HCT116 (cell line): ENCODE results near the gene FAM168B. TPM values are rescaled to one million over a fixed set of nuclear protein-coding genes. Genes with fewer than 3 reads are reported as not detected.

Source experiments
- ATAC-seq: fragments of 200-7000 bp; cut with Tn5 transposase; 2 replicates; pipeline ENCODE4 v1.9.1; 2020; ENCODE audit warnings: mild to moderate bottlenecking, moderate library complexity
- BruUV-seq: library from RNA; stranded (reverse); fragments of 400-500 nt; replicated peaks from 2 replicates; lab custom pipeline; 2021; lab: Mats Ljungman, UMichigan
- CTCF ChIA-PET: fragments of 300-600 bp; sonication (Branson Sonifier 250); formaldehyde crosslinking; loops from one replicate; lab custom pipeline; 2021; ENCODE audit warnings: antibody characterized with exemption; lab: Charles Lee
- POLR2A ChIA-PET: fragments of 300-600, 350-600 bp; sonication (Branson Sonifier 250); formaldehyde crosslinking; loops from one replicate; lab custom pipeline; 2021; ENCODE audit warnings: antibody characterized with exemption; lab: Charles Lee
- RAD21 ChIA-PET, 2 experiments: fragments of 300-600 bp; sonication (Branson Sonifier 250); formaldehyde crosslinking; loops; one replicate each; lab custom pipeline; 2023; ENCODE audit warnings: low total read pairs in 2 of 2; ENCODE audit not compliant: uncharacterized antibody in 2 of 2, unreplicated experiment in 2 of 2, low non-redundant PET in 1 of 2; lab: Charles Lee
- DNase-seq: peaks from one replicate; pipeline ENCODE4 v3.0.0-alpha.2; 2010; ENCODE audit warnings: low read depth, low spot score
- H2AFZ ChIP-seq: fragments of 200-600 bp; shearing (Covaris generic), sonication (generic); 2 replicates; pipeline ENCODE4 v1.6.1; 2017; ENCODE audit warnings: low read depth, mixed run types, mixed read lengths, antibody characterized with exemption, low read length; ENCODE audit not compliant: poor library complexity, severe bottlenecking
- H3K27ac ChIP-seq: 2 replicates; pipeline ENCODE4 v1.5.1; 2012; ENCODE audit warnings: low read depth, low read length
- H3K27me3 ChIP-seq: fragments of 200-600 bp; sonication (generic); 2 replicates; pipeline ENCODE4 v1.6.1; 2016; ENCODE audit warnings: mixed run types, low read length, mixed read lengths; ENCODE audit not compliant: insufficient read depth
- H3K36me3 ChIP-seq, 2 experiments: fragments of 200-500 bp in 1 of 2; fragments of 200-600 bp in 1 of 2; sonication (Bioruptor generic) in 1 of 2; sonication (generic) in 1 of 2; 2 replicates each; pipeline versions ENCODE4 v1.5.1 to v1.6.1; 2014 to 2016; ENCODE audit warnings: low read length in 2 of 2, inconsistent platforms in 1 of 2, mixed read lengths in 1 of 2, mixed run types in 1 of 2; ENCODE audit not compliant: insufficient read depth in 2 of 2, control insufficient read depth in 1 of 2
- H3K4me1 ChIP-seq, 2 experiments: fragments of 200-600 bp in 1 of 2; sonication (generic) in 1 of 2; 2 replicates each; pipeline versions ENCODE4 v1.5.1 to v1.6.1; 2012 to 2017; ENCODE audit warnings: low read length in 2 of 2, inconsistent platforms in 1 of 2, mild to moderate bottlenecking in 1 of 2, mixed read lengths in 1 of 2, mixed run types in 1 of 2, moderate library complexity in 1 of 2; ENCODE audit not compliant: insufficient read depth in 2 of 2, control insufficient read depth in 1 of 2
- H3K4me2 ChIP-seq: fragments of 200-600 bp; sonication (generic); 2 replicates; pipeline ENCODE4 v1.6.1; 2017; ENCODE audit warnings: mixed run types, low read length, mixed read lengths
- H3K4me3 ChIP-seq, 2 experiments: fragments of 200-600 bp in 1 of 2; sonication (generic) in 1 of 2; replicated peaks in 1 of 2; 2 replicates each; pipeline ENCODE4 v1.5.1; 2011 to 2016; ENCODE audit warnings: low read length in 2 of 2, control low read depth in 1 of 2, low read depth in 1 of 2, mild to moderate bottlenecking in 1 of 2, mixed read lengths in 1 of 2, mixed run types in 1 of 2
- H3K79me2 ChIP-seq: fragments of 200-600 bp; sonication (generic); 2 replicates; pipeline ENCODE4 v1.6.1; 2017; ENCODE audit warnings: mild to moderate bottlenecking, mixed run types, low read length, moderate library complexity, mixed read lengths; ENCODE audit not compliant: insufficient read depth
- H3K9ac ChIP-seq: fragments of 200-600 bp; sonication (generic); 2 replicates; pipeline ENCODE4 v1.6.1; 2016; ENCODE audit warnings: low read length, mixed read lengths
- H3K9me2 ChIP-seq: fragments of 200-600 bp; sonication (generic), shearing (Covaris generic); 2 replicates; pipeline ENCODE4 v1.6.1; 2017; ENCODE audit warnings: mixed run types, mild to moderate bottlenecking, moderate library complexity; ENCODE audit not compliant: insufficient read depth
- H3K9me3 ChIP-seq, 2 experiments: fragments of 200-500 bp in 1 of 2; fragments of 200-600 bp in 1 of 2; sonication (Bioruptor generic) in 1 of 2; sonication (generic) in 1 of 2; 2 replicates each; pipeline ENCODE4 v1.6.1; 2014 to 2017; ENCODE audit warnings: low read length in 2 of 2, mixed read lengths in 2 of 2, inconsistent platforms in 1 of 2, low read depth in 1 of 2, mild to moderate bottlenecking in 1 of 2, mixed run types in 1 of 2, moderate library complexity in 1 of 2; ENCODE audit not compliant: control insufficient read depth in 1 of 2, insufficient read depth in 1 of 2
- H4K20me1 ChIP-seq: fragments of 200-600 bp; sonication (generic), shearing (Covaris generic); 2 replicates; pipeline ENCODE4 v1.6.1; 2017; ENCODE audit warnings: mixed run types, mild to moderate bottlenecking, moderate library complexity; ENCODE audit not compliant: insufficient read depth
- ATF3 ChIP-seq: IDR thresholded peaks from 2 replicates; pipeline ENCODE4 v1.6.1; 2012
- CEBPB ChIP-seq: IDR thresholded peaks from 2 replicates; pipeline ENCODE4 v1.6.1; 2012; ENCODE audit warnings: low read depth
- CTCF ChIP-seq, 3 experiments: fragments of 200-600 bp in 1 of 3; sonication (generic) in 1 of 3; IDR thresholded peaks in 2 of 3; conservative IDR thresholded peaks in 1 of 3; 2 replicates each; pipeline ENCODE4 v1.5.1; 2012 to 2017; ENCODE audit warnings: low read depth in 2 of 3, low read length in 2 of 3, antibody characterized with exemption in 1 of 3, borderline replicate concordance in 1 of 3, control low read depth in 1 of 3, mild to moderate bottlenecking in 1 of 3, mixed read lengths in 1 of 3, mixed run types in 1 of 3, moderate library complexity in 1 of 3; ENCODE audit not compliant: insufficient read depth in 1 of 3
- EGR1 ChIP-seq: IDR thresholded peaks from 2 replicates; pipeline ENCODE4 v1.6.1; 2012; ENCODE audit warnings: low read depth
- ELF1 ChIP-seq: IDR thresholded peaks from 2 replicates; pipeline ENCODE4 v1.6.1; 2012; ENCODE audit warnings: low read depth, borderline replicate concordance
- EZH2 ChIP-seq: fragments of 200-600 bp; sonication (generic); IDR thresholded peaks from 2 replicates; pipeline ENCODE4 v1.6.1; 2017; ENCODE audit warnings: antibody characterized with exemption, mixed run types
- EZH2phosphoT487 ChIP-seq: fragments of 200-600 bp; IDR thresholded peaks from 2 replicates; pipeline ENCODE4 v1.6.1; 2018; ENCODE audit warnings: antibody characterized with exemption, borderline replicate concordance
- FOSL1 ChIP-seq: IDR thresholded peaks from 2 replicates; pipeline ENCODE4 v1.6.1; 2012; ENCODE audit warnings: low read depth
- JUND ChIP-seq: IDR thresholded peaks from 2 replicates; pipeline ENCODE4 v1.6.1; 2012
- MAX ChIP-seq: IDR thresholded peaks from 2 replicates; pipeline ENCODE4 v1.6.1; 2012
- POLR2A ChIP-seq: IDR thresholded peaks from 2 replicates; pipeline ENCODE4 v1.7.0; 2011; ENCODE audit warnings: borderline replicate concordance; ENCODE audit not compliant: insufficient read depth, insufficient read length; ENCODE audit errors: extremely low read depth
- POLR2AphosphoS5 ChIP-seq: IDR thresholded peaks from 2 replicates; pipeline ENCODE4 v1.6.1; 2011; ENCODE audit warnings: mild to moderate bottlenecking, low read depth, low read length, moderate library complexity
- RAD21 ChIP-seq: IDR thresholded peaks from 2 replicates; pipeline ENCODE4 v1.6.1; 2012; ENCODE audit warnings: low read depth, mild to moderate bottlenecking
- SP1 ChIP-seq: IDR thresholded peaks from 2 replicates; pipeline ENCODE4 v1.6.1; 2012; ENCODE audit warnings: low read depth
- YY1 ChIP-seq: IDR thresholded peaks from 2 replicates; pipeline ENCODE4 v1.6.1; 2011; ENCODE audit warnings: low read length, low read depth, moderate library complexity, mild to moderate bottlenecking; ENCODE audit not compliant: insufficient replicate concordance; ENCODE audit errors: extremely low read depth
- ZBTB33 ChIP-seq: IDR thresholded peaks from 2 replicates; pipeline ENCODE4 v1.6.1; 2011; ENCODE audit warnings: mild to moderate bottlenecking, low read length, moderate library complexity; ENCODE audit not compliant: insufficient replicate concordance; ENCODE audit errors: extremely low read depth
- intact Hi-C: fragments of 100-400 bp; cut with micrococcal nuclease; formaldehyde crosslinking; loops from 2 replicates; pipeline ENCODE4 v1.10.0; 2022
- total RNA-seq: library from RNA; stranded (reverse); gene quantifications from one replicate; pipeline ENCODE4 v1.2.1, GENCODE V29; 2021; ENCODE audit not compliant: unreplicated experiment

Gene FAM168B
- total RNA-seq, 1 experiment from 2014 or later, result 94.5 TPM

- Histone ChIP-seq H3K9me2 (no peaks in the 10 kb centered on the region), H3K4me2 (no peak overlapping the region), H3K9ac (no peak overlapping the region)
- ChIA-PET CTCF (no interaction called here), RAD21 (no interaction called here), POLR2A (no interaction called here)
- intact Hi-C loops, result no loop called here
- ATAC-seq, result no peak
- no peak for TF ChIP-seq RAD21
- no peak for TF ChIP-seq ELF1
- no peak for TF ChIP-seq JUND
- TF ChIP-seq, all 23 proteins: peak for 0
- Histone ChIP-seq H3K4me1 (no peaks in the 10 kb centered on the region), H2AFZ (no peak overlapping the region), H3K27ac (no peak overlapping the region), H3K27me3 (no peaks in the 10 kb centered on the region), H4K20me1 (peaks cover 18% of the 10 kb centered on the region), H3K4me3 (no peak overlapping the region), H3K9me3 (no peaks in the 10 kb centered on the region), H3K79me2 (peaks cover 96% of the 10 kb centered on the region), H3K36me3 (peaks cover 32 to 37% of the 10 kb centered on the region in 2 experiments)
- no TSS peak for BruUV-seq
- no peak for DNase-seq
Observed at GRCh38 chr2:131058920-131059319, 34.3 kb downstream of the FAM168B start.

- H2AFZ ChIP-seq, result no peak overlapping the region
- H3K27me3 ChIP-seq, result no peaks in the 10 kb centered on the region
- H3K27ac ChIP-seq, result no peak overlapping the region
- ChIA-PET POLR2A (no interaction called here), CTCF (no interaction called here), RAD21 (no interaction called here)
- no peak overlapping the region for H3K9ac ChIP-seq
- ATAC-seq (no peak), DNase-seq (no peak)
- BruUV-seq, result no TSS peak
- H3K9me2 ChIP-seq, result no peaks in the 10 kb centered on the region
- no peak overlapping the region for H3K4me3 ChIP-seq
- peaks cover 95% of the 10 kb centered on the region for H3K79me2 ChIP-seq
- H3K9me3 ChIP-seq, result no peaks in the 10 kb centered on the region
- TF ChIP-seq CEBPB, result no peak
- TF ChIP-seq JUND, result no peak
- no peak for TF ChIP-seq POLR2A
- no peak for TF ChIP-seq EZH2
- TF ChIP-seq POLR2AphosphoS5, result no peak
- no peak for TF ChIP-seq MAX
- TF ChIP-seq ELF1, result no peak
- TF ChIP-seq ATF3, result no peak
- no peak for TF ChIP-seq CTCF (IDR thresholded peaks at IDR 0.05 in 2 of 3, conservative IDR thresholded peaks at IDR 0.05 in 1 of 3; ENCODE audit: borderline replicate concordance in 1 of 3, insufficient read depth in 1 of 3, low read depth in 2 of 3, low read length in 2 of 3)
- TF ChIP-seq EZH2phosphoT487, result no peak
- no peak for TF ChIP-seq EGR1
- TF ChIP-seq FOSL1, result no peak
- no peak for TF ChIP-seq YY1
- TF ChIP-seq ZBTB33, result no peak
- no peak for TF ChIP-seq SP1
- no peaks in the 10 kb centered on the region for H3K4me1 ChIP-seq
- no peak overlapping the region for H3K4me2 ChIP-seq
- intact Hi-C loops, result no loop called here
- H4K20me1 ChIP-seq, result peaks cover 17% of the 10 kb centered on the region
- peaks cover 34 to 39% of the 10 kb centered on the region in 2 experiments for H3K36me3 ChIP-seq
Observed at GRCh38 chr2:131058214-131058843, 34.9 kb downstream of the FAM168B start.
